Activated T-helper 9 cell treated with anti-CD3 and anti-CD28 coated beads, Interleukin-2, amount 50 U/mL, for 16 hours (primary cell): ENCODE measurements around the gene PDCD7.
"Not testable (repeated sequence)": the region's sequence is repeated elsewhere in the genome, so short reads cannot be mapped to it uniquely, and the experiment has no call there.

ENCODE experiments used
- DNase-seq: peaks from one replicate; pipeline ENCODE4 v3.0.0-alpha.2; 2020; ENCODE audit warnings: low read depth

PDCD7 gene

DNA sequence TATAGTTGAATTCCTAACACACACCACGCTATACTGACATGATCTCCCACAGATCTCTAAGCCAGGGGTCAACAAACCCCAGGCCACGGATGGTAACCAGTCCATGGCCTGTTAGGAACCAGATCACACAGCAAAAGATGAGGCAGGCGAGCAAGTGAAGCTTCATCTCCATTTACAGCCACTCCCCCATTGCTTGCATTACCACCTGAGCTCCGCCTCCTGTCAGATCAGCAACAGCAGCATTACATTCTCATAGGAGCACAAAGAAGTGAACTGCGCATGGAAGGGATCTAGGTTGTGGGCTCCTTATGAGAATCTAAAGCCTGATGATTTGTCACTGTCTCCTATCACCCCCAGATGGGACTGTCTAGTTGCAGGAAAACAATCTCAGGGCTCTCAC, 2.7 kb downstream of the PDCD7 start:
- DNase-seq = no peak

DNA sequence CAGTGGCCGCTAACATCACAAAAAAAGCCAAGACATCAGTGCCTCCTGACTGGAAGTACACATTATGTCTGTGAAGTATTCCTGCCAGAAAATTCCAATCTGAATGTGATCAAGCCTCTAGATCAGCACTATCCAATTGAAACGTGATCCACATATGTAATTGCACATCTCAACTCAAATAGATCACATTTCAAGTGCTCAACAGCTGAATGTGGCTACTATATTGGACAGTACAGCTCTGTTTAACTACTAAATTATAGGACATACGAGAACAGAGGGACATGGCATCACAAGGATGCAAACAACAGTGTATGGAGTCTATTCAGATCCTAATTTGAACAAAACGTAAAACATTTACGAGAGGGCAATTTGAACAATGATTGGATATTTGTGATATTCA, 18.1 kb downstream of the PDCD7 start:
- no peak for DNase-seq

DNA sequence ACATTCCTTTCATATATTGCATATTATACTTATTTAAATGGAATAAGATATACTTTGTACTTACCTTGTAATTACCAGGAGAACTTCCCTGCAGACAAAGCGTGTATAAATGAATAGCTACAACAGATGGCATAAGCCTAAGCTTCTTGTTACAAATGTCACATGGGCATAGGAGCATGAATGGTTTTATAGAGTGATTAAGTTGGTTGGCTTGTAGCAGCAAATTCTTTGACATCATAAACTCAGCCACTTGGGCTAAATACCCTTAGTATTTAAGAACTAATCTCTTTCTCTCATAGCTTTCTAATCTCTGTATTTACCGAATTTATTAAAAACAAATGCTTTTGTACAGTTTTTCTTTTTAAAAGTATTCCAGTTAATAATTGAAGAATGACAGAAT, 18.5 kb downstream of the PDCD7 start, which contains the start of gene UBAP1L:
Gene UBAP1L, minus strand, starts transcription at position 115 of the 400 bp plus-strand sequence. CDS start 8,985 bp downstream, outside the sequence.
- no peak for DNase-seq

DNA sequence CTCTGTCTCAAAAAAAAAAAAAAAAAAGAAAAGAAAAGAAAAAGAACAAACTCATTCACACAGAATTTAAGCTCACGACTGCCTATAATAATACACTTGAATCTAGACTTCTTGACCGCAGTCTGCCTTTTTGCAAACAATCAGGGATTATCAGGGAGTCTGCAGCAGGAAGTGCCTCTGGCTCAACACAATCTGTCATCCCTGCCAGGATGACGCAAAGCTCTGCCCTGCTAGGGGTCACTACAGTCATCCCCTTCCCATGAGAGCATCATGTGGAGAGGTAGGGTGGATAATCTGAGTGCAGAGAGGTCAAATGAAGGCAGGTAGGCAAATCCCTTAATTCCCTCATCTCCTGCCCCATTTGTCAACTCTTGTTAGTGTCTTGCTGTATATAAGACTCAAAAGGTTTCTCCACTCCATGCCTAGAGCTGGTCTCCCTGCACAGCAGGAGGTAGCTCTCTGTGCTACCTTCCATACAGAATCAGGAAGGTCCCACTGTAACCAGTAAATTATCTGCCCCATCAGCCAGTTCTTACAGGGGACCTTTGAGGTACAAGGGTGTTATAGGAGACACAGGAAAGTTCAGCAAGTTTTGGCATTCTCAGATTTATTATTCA, 22.8 kb downstream of the PDCD7 start:
- no peak for DNase-seq

DNA sequence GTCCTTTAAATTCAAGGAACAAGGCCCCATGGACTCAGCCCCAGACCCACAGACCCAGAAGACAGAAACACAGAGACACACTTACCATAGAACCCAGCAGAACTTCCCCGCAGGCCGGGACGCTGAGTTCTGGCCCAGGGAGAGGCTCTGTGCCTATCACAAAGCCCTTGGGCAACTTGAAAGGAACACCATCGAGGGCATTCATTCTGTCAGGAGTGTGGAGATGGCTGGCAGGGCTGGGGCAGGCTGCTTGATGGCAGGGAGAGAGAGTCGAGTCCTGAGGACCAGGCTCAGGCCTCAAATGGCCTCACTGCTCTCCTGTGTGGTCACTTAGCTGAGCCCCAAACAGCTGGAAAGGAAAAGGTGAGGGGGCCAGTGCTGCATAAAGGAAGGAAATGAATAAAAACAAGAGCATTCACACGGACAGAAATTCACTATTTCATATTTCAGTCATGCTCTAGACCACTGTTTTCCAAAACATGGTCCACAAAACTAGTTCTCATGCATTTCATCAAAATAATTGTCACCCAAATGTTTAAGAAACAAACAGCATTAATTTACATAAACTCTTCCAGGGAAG, 27.5 kb downstream of the PDCD7 start:
- DNase-seq = no peak

DNA sequence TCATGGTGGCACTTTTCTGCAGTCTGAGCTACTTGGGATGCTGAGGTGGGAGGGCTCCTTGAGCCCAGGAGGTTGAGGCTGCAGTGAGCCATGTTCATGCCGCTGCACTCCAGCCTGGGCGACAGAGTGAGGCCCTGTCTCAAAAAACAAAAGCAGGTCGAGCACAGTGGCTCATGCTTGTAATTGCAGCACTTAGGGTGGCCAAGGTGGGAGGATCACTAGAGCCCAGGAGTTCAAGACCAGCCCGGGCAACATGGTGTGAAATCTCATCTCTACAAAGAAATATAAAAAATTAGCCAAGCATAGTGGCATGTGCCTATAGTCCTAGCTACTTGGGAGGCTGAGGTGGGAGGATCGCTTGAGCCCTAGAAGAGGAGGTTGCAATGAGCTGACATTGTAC, 28.6 kb downstream of the PDCD7 start:
- DNase-seq = no peak

DNA sequence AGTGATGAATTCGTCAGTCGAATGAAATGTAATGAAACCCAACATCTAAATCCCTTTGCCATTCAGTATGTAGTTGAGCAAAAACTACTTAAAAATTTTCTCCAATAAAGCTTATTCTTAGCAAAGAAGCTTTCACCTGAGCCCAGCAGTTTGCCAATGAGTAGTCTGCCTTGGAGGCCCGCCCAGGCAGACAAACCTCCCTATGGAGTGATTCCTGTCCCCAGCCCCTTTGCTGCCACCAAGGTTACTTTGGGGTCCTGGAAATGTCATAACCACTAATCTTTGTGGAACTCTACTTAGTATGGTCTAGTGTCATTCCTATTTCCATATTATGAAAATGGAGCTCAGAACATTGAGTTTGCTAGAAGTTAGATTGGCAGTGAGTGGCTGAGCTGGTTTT, 30.7 kb downstream of the PDCD7 start:
- no peak for DNase-seq

DNA sequence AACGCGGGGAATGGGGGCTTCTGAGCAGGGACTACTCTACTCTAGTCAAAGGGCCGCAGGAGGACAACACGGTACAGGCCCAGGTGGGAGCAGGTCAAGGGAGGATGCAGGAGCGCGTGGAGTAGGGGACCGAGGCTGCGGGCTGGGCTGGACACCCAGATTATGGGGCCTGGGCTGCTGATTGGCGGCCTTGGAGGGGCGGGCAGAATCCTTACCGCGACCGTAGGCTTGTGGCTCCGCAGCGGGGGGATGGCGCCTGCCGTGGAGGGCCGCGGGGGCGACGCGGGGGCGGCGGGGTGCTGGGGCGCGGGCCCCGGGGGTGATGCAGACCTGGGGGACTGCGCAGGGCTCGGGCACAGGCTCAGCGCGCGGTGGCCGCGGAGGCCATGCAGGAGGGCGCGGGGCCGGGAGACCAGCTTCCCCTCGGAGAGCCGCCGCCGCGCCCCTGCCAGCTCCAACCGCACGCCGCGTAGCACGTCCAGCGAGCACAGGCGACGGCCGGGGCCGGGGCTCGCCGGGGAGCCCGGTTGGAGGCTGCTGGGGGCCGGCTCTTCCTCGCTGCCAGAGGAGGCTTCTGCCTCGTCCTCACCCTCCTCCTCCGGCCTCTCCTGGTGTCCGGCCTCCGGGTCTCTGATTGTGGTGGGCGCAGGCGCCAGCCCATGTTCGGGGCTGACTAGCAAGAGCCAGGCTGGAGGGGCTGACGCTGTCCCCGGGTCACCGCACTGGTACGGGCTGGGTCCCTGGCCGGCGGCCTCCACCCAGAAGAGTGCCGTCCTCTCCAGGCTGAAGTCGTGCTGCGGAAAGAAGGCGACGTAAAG, 31.5 kb downstream of the PDCD7 start:
- no peak for DNase-seq

DNA sequence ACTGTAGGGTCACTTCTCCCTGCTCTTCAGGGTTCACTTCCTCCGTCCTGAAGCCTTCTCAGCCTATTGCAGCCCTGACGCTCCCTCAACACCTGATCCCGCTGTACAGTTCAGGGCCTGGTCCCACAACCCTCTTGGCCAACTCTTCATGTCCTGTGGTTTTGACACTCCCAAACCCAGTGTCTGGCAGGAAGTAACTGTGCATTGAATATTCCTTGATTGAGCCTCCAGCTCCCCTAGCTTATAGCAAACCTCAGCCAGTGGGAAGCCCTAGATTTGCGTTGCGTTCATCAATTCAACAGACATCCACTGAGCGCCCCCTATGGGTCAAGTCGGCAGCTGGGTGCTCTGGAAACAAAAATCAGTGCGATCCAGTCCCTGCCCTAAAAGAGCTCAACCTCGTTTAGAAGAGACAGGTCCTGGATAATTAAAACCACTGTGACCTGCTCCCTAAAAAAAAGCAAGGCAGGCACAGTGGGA, 32.2 kb downstream of the PDCD7 start:
- DNase-seq = no peak

DNA sequence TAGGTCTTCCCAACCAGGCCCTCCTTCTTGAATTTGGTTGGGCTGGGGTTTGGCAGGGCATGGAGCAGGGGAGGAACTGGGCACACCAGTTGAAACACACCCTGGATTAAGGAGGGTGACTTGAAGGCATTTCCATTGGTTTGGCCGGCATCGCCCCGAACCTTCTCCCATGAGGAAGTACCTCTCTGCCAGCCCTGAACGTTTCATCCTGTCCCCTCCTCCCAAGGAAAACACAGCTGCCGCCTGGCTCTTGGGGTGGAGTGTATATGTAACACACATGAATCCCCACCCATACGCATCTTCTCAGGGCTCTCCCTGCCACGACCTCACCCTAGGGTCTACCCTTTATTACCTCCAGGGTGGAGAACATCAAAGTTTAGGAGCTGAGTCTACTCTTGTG, 33.2 kb downstream of the PDCD7 start:
- no peak for DNase-seq

DNA sequence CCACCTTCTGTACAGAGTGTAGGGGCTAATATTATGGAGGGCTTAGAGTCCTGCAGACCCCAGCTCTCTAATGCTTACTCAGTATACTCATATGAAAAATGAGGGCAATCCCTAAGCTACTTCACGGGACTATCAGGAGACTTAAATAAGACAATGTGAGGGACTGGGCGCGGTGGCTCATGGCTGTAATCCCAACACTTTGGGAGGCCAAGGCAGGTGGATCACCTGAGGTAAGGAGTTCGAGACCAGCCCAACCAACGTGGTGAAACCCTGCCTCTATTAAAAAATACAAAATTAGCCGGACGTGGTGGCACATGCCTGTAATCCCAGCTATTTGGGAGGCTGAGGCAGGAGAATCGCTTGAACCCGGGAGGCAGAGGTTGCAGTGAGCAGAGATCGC, 33.8 kb downstream of the PDCD7 start:
- not testable (repeated sequence) for DNase-seq

DNA sequence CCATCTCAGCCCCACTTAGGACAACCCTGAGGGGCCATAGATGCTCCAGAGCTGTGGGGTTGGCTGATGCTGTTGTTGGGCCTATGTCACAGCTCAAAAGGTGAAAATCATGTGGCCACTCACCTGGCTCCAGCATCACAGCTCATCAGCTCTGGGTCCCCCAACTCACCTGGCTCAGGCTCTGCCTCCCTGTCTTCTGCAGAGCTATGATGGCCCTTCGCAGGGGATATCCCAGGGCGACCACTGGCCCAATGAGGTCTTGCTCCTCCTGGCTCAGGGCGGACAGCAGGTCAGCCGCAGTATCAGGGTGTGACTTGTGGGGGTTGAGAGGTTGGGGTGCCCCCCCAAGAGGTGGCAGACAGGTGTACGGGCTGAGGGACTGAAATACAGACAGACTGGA, 34.3 kb downstream of the PDCD7 start:
- no peak for DNase-seq

DNA sequence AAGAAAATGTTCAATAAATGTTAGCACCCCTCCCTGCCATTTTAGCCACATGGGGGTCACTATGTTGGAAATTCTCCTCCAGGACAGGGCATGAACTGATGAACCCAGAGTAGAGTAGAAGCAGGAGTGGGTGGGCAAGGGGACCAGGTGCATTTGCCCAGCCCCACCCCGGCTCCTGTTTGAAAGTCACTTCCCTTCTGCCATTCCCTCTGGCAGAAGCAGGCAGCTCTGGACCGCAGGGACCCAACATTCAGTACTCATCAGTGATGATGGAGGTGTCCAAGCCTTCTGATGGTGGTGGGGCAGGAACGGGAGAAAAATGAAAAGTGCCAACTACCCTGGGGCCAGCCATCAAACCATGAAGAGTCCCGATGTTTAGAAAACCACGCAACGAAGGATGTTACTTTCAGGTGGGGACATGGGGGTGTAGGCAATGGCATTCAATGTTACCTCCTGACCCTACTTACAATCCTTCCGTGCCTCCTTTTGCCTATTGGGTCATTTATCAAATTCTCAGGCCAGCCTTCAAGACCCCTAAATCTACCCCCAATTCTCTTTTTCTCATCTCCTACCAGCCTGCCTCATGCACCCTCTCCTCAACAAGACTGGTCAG, 35.9 kb downstream of the PDCD7 start:
- no peak for DNase-seq

DNA sequence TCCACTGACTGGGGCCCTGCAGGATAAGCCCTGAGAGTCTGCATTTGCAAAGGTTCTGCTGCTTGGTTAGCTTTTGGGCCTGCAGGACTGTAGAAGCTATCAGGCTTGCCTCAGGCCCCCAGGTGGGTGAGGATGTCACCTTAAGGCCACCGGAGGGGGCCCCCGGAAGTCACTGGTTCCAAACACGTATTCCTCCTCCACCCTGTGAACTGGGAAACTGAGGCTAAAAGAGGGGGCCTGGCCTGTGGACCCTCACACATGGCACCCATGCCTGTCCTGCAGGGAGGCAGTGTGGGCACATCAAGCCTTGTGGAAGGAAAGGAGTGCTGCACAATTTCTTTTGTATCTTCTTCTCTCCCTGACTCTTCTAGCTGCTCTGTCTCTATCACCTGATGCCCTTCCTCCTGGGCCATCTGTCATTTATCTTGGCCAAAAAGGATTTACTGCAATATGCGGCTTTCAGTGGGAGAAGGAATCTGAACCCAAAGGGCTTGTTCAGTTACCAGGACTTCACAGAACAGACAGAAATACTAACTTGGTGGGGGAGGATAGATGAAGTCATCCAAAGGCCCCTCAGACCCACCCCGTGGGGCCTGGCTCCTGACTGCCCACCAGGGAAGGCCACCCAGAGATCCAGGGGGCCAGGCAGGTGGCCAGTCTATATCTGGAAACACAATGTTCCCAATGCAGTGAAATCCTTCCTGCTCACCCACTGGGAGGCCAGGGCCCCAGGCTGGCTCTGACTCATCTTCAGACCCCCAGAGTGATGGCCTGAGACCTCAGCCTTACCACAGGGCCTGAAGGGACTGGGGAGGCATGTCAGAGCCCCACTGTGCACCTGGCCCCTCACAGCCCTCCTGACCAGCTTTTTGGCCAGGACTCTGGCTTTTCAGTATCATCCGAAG, 36.9 kb downstream of the PDCD7 start:
- DNase-seq = no peak

DNA sequence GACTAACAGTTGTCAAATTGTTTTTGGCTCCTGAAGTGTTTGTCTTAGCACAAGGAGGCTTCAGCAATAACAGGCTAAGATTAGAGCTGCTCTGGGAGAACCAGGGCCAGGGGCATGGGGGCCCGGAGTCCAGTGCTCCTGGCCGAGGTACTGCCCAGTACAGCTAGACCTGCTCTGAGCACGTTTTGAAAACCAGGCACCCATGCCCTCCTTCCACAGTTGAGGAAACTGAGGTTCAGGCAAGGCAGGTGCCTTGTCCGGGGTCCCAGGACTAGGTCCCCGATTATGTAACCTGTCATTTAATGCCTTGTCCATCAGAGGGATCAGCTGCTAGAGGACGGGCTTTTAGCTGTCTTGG, 37.9 kb downstream of the PDCD7 start:
- no peak for DNase-seq

DNA sequence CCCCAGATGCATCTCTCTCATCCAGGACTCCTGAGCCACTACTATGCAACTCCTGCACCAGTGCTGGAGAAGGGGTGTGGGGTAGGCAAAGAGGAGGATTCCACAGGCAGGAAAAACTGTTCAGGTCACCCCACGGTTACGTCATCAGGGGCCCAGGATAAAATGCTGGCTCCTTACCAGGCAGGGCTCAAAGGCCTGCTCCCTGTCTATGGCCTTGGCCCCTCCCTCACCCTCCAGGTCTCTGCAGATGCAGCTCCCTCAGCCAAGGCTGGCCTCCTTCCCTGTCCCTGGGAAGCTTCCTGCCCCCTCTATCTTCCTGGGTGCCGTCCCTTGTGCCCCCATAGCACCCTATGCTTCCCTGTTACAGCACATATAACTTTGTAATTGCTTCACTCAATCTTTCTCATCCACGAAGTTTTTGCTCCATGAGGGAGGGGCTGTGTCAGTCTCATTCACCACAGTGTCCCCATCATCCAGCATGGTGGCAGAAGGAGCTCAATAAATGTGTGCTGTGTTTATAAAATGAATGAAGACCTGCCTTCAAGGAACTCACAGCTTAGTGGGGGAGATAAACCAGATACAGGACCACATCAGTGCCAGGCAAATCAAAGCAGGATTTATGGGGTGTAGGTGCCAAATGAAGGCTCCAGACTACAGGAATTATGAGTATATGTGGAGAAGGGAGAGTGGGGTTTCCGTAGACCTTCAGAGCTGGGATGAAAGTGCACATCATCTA, 38.4 kb downstream of the PDCD7 start:
- DNase-seq = no peak

DNA sequence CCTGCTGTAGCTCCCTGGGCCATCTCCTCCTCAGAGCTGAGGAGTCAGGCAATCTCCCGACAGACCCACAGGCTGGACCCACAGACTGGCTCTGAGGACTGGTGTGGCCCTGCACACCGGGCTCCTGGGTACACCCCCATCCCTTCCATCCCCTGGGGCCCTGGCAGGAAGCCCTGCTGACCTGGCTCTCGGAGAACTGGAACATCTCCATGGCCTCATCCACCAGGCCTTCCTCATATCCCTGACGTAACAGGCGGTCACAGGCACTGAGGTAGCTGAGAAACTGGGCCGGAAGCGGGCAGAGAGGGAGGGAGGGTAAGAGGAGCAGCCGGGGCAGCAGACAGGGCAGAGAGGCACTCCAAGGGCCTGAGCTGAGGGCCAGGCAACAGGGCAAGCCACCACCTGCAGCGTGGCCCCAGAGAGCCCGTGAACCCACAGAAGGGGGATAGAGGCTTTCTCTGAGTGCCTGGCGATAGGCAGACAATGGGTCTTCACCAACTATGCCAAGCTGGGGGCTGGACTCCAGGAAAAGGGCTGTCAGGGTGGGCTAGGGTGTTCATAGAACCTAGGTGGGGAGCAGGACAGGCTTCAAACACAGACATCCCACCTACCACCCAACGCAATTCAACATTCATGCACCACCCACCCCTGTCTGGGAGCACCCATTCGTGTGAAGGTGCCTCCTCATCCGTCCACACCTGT, 39.2 kb downstream of the PDCD7 start:
- no peak for DNase-seq

DNA sequence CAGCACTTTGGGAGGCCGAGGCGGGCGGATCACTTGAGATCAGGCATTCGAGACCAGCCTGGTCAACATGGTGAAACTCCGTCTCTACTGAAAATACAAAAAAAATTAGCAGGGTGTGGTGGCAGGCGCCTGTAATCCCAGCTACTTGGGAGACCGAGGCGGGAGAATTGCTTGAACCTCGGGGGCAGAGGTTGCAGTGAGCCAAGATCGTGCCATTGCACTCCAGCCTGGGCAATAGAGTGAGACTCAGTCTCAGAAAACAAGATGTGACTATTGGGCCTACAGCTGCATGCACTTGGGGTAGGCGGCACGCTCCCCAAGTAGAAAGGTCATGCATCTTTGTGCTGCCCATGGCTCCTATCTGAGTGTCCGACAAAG, 39.8 kb downstream of the PDCD7 start:
- not testable (repeated sequence) for DNase-seq

DNA sequence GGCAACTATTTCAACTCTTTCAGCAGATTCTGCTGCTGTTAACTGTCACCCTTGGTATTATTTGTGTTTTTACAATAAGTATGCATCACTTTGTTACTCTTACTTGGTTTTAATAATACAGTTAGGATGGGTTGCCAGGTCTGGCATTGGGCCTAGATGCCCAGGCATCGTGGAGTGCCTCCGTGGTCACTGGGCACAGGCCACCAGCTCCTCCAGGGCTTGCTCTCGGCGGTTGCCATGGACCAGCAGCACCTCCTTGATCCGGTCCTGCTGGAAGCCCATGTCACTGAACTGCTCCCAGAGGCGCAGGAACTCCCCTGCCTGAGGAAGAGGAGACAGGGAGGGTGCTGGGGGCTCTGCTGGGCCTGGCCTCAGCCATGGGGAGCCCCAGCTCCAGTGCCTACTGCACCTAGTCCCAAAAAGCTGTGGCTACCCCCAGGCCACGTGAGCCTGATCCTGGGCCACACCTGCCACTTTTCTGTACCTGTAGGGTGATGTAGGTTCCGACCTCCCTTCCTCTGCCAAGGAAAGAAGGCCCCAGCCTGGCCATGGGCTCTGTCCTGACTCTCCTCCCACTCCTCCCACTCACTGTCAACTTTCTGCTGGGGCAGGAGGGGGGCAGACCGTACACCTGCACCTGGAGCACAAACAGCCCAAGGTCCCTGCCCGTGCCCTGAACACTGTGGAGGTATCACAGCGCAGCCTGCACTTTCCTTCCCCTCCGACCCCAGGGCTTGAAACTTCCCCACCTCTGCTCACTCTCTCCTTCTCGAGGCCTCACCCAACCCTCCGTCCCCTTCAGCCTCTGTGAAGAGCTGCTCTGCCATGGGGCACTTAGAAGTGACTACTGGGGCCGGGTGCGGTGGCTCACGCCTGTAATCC, 40.5 kb downstream of the PDCD7 start:
- DNase-seq = no peak
